ENCODE results near the gene CLEC18B. TPM values are rescaled to one million over a fixed set of nuclear protein-coding genes. Genes with fewer than 3 reads are reported as not detected.
A peak's percentile ranks its signal among the peaks of the same experiment; 100 is the strongest.
"Not testable (repeated sequence)": the region's sequence is repeated elsewhere in the genome, so short reads cannot be mapped to it uniquely, and the experiment has no call there.

Gene CLEC18B
- total RNA-seq, 4 donors from 2014 or later: 0.63 to 0.65 TPM; not detected in 2

DNA sequence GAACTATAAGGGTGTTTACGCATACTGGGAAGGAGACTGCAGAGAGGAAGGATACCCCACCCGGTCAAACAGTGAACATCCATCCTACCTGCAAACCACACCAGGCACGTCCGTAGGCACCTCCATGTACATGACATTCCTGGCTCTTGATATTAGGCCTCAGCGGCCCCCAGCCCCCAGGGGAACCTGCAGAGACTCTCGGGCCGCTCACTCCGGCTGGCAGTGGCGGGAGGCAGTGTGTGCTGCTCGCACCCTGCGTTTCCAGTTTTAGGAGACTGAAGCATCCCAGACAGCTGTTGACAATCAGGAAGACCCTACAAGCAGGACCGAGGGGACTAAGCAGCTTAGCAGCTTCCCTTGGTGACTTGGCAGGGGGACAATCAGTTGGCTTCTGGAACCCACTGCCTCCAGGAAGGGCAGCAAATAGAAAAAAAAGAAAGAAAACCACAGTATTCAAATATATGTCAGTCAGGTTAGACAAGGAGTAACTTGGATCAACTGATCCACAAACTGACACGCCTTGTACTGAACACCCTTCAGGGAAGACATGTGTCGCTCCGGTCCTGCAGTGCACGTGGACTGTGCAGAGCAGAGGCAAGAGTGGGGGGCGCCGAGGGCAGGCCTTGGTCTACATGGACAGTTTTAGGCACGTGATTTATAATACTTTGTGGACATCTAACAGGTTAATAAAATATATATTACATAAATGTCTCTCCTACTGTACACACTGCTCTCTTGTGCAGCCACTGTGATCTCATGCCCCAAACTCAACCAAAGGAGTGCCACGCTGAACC lies 29.9 kb upstream of the CLEC18B start:
- TF ChIP-seq, protein P1, sequence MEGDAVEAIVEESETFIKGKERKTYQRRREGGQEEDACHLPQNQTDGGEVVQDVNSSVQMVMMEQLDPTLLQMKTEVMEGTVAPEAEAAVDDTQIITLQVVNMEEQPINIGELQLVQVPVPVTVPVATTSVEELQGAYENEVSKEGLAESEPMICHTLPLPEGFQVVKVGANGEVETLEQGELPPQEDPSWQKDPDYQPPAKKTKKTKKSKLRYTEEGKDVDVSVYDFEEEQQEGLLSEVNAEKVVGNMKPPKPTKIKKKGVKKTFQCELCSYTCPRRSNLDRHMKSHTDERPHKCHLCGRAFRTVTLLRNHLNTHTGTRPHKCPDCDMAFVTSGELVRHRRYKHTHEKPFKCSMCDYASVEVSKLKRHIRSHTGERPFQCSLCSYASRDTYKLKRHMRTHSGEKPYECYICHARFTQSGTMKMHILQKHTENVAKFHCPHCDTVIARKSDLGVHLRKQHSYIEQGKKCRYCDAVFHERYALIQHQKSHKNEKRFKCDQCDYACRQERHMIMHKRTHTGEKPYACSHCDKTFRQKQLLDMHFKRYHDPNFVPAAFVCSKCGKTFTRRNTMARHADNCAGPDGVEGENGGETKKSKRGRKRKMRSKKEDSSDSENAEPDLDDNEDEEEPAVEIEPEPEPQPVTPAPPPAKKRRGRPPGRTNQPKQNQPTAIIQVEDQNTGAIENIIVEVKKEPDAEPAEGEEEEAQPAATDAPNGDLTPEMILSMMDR (IDR thresholded peaks at IDR 0.05): no peak
- DNase-seq (ENCODE audit: low spot score) (no peak), ATAC-seq (ENCODE audit: low FRiP score) (no peak)

DNA sequence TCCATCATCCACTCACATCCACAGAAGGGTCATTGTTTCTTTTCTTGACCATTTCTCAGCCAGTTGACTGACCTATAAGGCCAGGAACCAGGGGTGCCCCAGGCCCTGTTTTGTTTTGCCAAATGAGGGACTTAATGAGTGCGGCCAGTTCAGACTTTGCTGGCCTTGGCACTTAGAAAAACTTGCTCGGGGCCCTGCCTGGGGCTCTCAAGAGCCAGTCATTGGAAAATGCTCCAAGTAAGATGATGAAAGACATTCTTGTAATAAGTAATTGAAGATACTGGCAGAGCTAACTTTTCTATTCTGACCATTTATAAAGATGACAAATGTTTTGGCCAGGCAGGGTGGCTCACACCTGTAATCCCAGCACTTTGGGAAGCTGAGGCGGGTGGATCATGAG lies 29.0 kb upstream of the CLEC18B start:
- TF ChIP-seq, protein P1 (IDR thresholded peaks at IDR 0.05): no peak
- no peak for DNase-seq (ENCODE audit: low spot score)
- no peak for ATAC-seq (ENCODE audit: low FRiP score)

DNA sequence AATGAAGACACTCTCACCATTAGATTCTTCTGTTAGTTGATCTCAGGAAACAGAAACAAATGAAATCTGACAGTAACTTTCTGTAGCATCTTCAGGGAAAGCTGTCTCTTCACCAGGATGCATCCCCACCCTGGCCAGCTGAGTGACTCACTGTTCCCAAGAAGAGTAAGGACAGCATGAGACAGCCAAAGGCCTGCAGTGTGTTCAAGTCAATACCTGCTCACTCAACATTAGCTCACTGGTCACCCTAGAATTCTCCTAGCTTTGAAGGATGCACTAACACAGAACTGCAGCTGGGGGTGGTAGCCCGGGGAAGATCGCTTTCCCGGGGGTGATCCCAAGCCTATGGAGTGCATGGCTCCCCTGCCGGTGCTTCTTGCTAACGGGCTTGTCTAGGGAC lies 28.2 kb upstream of the CLEC18B start:
- TF ChIP-seq, protein P1 (IDR thresholded peaks at IDR 0.05): no peak
- ATAC-seq (ENCODE audit: low FRiP score) (peak; percentile 29), DNase-seq (ENCODE audit: low spot score) (no peak)

DNA sequence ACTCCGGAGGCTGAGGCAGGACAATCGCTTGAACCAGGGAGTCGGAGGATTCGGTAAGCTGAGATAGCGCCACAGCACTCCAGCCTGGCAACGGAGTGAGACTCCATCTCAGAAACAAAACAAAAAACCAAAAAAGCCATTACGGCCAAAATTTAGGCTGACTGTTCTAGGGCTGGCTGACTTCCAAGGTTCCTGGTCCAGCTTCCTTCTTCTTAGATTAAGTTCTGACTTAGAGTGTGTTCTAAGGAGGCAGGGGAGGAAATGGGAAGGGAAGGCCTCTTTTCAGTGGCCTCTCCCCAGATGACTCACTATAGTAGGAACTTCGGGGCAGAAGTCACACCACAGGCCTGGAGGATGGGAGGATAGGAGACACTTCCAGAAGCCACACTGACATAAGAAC lies 27.7 kb upstream of the CLEC18B start:
- DNase-seq (ENCODE audit: low spot score) (no peak), ATAC-seq (ENCODE audit: low FRiP score) (peak; percentile 90)
- TF ChIP-seq, protein P1 (IDR thresholded peaks at IDR 0.05): no peak

DNA sequence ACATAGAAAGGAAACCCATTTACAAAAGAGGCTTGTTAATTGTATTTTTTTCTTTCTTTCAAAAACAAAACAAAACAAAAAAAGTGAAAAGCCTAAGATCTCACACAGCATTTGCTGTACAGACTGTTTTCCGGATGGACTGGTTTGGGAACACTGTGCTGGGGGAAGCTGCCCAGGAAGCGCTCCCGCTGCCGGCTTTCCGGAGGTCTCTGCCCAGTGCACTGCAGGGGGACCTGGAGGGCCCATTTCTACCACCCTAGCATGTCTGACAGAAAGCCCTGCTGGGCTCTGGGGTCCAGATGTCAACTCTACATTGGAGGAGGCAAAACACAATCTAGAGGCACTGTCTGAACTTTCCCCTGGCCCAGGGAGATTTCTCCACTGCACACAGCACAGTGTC lies 26.3 kb upstream of the CLEC18B start:
- DNase-seq (ENCODE audit: low spot score) (no peak), ATAC-seq (ENCODE audit: low FRiP score) (no peak)
- TF ChIP-seq, protein P1 (IDR thresholded peaks at IDR 0.05): no peak

DNA sequence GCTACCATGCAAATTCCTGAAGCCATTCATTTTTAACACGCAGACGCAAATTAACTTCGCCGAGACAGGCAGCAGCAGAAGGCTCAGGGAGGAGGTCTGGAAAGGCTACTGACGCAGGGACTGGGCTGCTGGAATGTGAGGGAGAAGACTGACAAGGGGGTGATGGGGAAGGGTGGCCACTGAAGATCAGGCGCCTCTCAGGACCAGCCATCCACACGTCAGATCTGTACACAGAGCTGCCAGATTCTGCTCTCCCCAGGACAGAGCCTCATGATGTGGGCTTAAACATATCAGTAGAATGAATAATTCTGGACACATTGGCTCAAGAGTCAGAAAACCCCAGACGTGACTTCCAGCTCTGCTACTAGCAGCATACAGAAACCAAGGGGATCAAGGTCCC lies 25.6 kb upstream of the CLEC18B start:
- TF ChIP-seq, protein P1 (IDR thresholded peaks at IDR 0.05): no peak
- no peak for ATAC-seq (ENCODE audit: low FRiP score)
- no peak for DNase-seq (ENCODE audit: low spot score)

GRCh38 chr16:74443624-74444346 lies 22.5 kb upstream of the CLEC18B start:
- ATAC-seq (ENCODE audit: low FRiP score); DNase-seq (ENCODE audit: low spot score): not testable (repeated sequence)
